Mucosa of descending colon (tissue), 3 donors: ENCODE measurements around the gene ERFL. TPM values are rescaled to one million over a fixed set of nuclear protein-coding genes. Genes with fewer than 3 reads are reported as not detected.

Experiments used
- ATAC-seq: fragments of 200-7000 bp; cut with Tn5 transposase; one replicate; pipeline ENCODE4 v1.9.1; 2020; ENCODE audit warnings: mild to moderate bottlenecking, moderate library complexity
- DNase-seq, 3 donors: peaks; one replicate each; pipeline ENCODE4 v3.0.0-alpha.2; 2020
- H3K36me3 ChIP-seq: fragments of 200-600 bp; one replicate; pipeline ENCODE4 v1.8.0; 2021; ENCODE audit warnings: low read depth, mild to moderate bottlenecking
- H3K4me1 ChIP-seq: fragments of 200-600 bp; one replicate; pipeline ENCODE4 v1.8.0; 2021; ENCODE audit warnings: low read depth, mild to moderate bottlenecking
- H3K4me3 ChIP-seq: fragments of 200-600 bp; one replicate; pipeline ENCODE4 v1.8.0; 2021; ENCODE audit warnings: mild to moderate bottlenecking
- H3K9me3 ChIP-seq: fragments of 200-600 bp; one replicate; pipeline ENCODE4 v1.8.0; 2021; ENCODE audit warnings: mild to moderate bottlenecking
- CTCF ChIP-seq: fragments of 200-600 bp; IDR thresholded peaks from one replicate; pipeline ENCODE4 v1.8.0; 2022; ENCODE audit warnings: antibody characterized with exemption, mild to moderate bottlenecking
- intact Hi-C, 2 donors: fragments of 100-400 bp; cut with DNase I in 1 of 2; cut with micrococcal nuclease in 1 of 2; formaldehyde crosslinking; loops; one replicate each; pipeline versions ENCODE4 v1.11.0 to v1.11.1; 2022; cut with DNase I, micrococcal nuclease
- long read RNA-seq, 2 donors: library from polyadenylated mRNA; unstranded; transcript quantifications; one replicate each; pipeline ENCODE4 v2.0.0, GENCODE V29; 2019 to 2021
- total RNA-seq, 3 donors: library from RNA; stranded (reverse); fragmentation: NEBNext Ultra II Directional in 2 of 3; extraction: Animal tissue kit (Norgen Biotek cat#: 25700) in 2 of 3; gene quantifications; one replicate each; pipeline versions ENCODE4 v1.2.1 to v1.2.4, GENCODE V29; 2021 to 2023
- donor health status: DM: no; HTN: no; CAD: no; lungs with moderate emphysema.
- donor health status: DM: no; HTN: no; CAD: no.
- donor health status: DM: no; HTN: yes; CAD: no.

ERFL gene
- total RNA-seq, result 1 to 10 TPM in 1 of 3 donors, under 1 TPM in 2; 0.70 to 1.1 (median 0.98) TPM
- long read RNA-seq, donor 1, result 0 reads
- long read RNA-seq, donor 2, result 0 reads

- intact Hi-C loops, result no loop called here
- TF ChIP-seq CTCF, result no peak
- Histone ChIP-seq H3K4me1 (peaks cover 17% of the 10 kb centered on the region), H3K36me3 (no peaks in the 10 kb centered on the region), H3K9me3 (no peaks in the 10 kb centered on the region), H3K4me3 (no peak within 1 kb of the TSS)
- ATAC-seq, result peak; percentile 51
- DNase-seq, result peak in 1 of 3 donors; percentile 55
Measured at GRCh38 chr19:41928221-41928683, at the start of gene ERFL. Gene ERFL, minus strand, starts transcription at chr19:41928449. Its CDS starts 15,530 bp downstream, at chr19:41912919.

- no peak for TF ChIP-seq CTCF
- no peaks in the 10 kb centered on the region for H3K36me3 ChIP-seq
- intact Hi-C loops, result no loop called here
- DNase-seq, result no peak
- H3K4me1 ChIP-seq, result no peaks in the 10 kb centered on the region
- ATAC-seq, result no peak
- H3K4me3 ChIP-seq, result no peak overlapping the region
- H3K9me3 ChIP-seq, result no peaks in the 10 kb centered on the region
Measured at GRCh38 chr19:41977916-41978315, 49.7 kb upstream of the ERFL start.

- no peaks in the 10 kb centered on the region for H3K9me3 ChIP-seq
- H3K4me3 ChIP-seq, result no peak overlapping the region
- TF ChIP-seq CTCF, result no peak
- ATAC-seq, result no peak
- DNase-seq, result no peak
- no peaks in the 10 kb centered on the region for H3K36me3 ChIP-seq
- no peaks in the 10 kb centered on the region for H3K4me1 ChIP-seq
- intact Hi-C loops, result no loop called here
Measured at GRCh38 chr19:41974652-41975051, 46.4 kb upstream of the ERFL start.

- no peaks in the 10 kb centered on the region for H3K4me1 ChIP-seq
- no peaks in the 10 kb centered on the region for H3K36me3 ChIP-seq
- H3K4me3 ChIP-seq, result no peak overlapping the region
- no peaks in the 10 kb centered on the region for H3K9me3 ChIP-seq
- intact Hi-C loops, result no loop called here
- no peak for TF ChIP-seq CTCF
- ATAC-seq (no peak), DNase-seq (no peak)
Measured at GRCh38 chr19:41971363-41971762, 43.1 kb upstream of the ERFL start.

GRCh38 chr19:41969772-41970458 lies 41.7 kb upstream of the ERFL start:
- no peak for ATAC-seq
- intact Hi-C loops, result no loop called here
- no peak for TF ChIP-seq CTCF
- no peak for DNase-seq
- H3K36me3 ChIP-seq, result no peaks in the 10 kb centered on the region
- no peak overlapping the region for H3K4me3 ChIP-seq
- no peaks in the 10 kb centered on the region for H3K9me3 ChIP-seq
- no peaks in the 10 kb centered on the region for H3K4me1 ChIP-seq
